LNCaP clone FGC (cell line): ENCODE measurements around the gene P2RX1.

Experiments
- DNase-seq: peaks from one replicate; pipeline ENCODE4 v3.0.0-alpha.2; 2011; ENCODE audit warnings: low read depth
- H3K4me3 ChIP-seq: 2 replicates; pipeline ENCODE4 v1.5.1; 2011; ENCODE audit warnings: mild to moderate bottlenecking, low read depth, low read length, control low read depth
- TF ChIP-seq, protein P1 (sequence below): IDR thresholded peaks from 2 replicates; pipeline ENCODE4 v1.5.1; 2012; ENCODE audit warnings: mild to moderate bottlenecking; ENCODE audit not compliant: control insufficient read depth, insufficient read depth; ENCODE audit errors: extremely low read depth

Gene P2RX1

GRCh38 chr17:3847165-3847670, 69.0 kb downstream of the P2RX1 start:
- TF ChIP-seq, protein P1, sequence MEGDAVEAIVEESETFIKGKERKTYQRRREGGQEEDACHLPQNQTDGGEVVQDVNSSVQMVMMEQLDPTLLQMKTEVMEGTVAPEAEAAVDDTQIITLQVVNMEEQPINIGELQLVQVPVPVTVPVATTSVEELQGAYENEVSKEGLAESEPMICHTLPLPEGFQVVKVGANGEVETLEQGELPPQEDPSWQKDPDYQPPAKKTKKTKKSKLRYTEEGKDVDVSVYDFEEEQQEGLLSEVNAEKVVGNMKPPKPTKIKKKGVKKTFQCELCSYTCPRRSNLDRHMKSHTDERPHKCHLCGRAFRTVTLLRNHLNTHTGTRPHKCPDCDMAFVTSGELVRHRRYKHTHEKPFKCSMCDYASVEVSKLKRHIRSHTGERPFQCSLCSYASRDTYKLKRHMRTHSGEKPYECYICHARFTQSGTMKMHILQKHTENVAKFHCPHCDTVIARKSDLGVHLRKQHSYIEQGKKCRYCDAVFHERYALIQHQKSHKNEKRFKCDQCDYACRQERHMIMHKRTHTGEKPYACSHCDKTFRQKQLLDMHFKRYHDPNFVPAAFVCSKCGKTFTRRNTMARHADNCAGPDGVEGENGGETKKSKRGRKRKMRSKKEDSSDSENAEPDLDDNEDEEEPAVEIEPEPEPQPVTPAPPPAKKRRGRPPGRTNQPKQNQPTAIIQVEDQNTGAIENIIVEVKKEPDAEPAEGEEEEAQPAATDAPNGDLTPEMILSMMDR = no peak
- DNase-seq = no peak
- H3K4me3 ChIP-seq = no peak overlapping the region
